ENCODE data around the gene ALK. TPM values are rescaled to one million over a fixed set of nuclear protein-coding genes. Genes with fewer than 3 reads are reported as not detected.
A peak's percentile ranks its signal among the peaks of the same experiment; 100 is the strongest.

Gene ALK
- total RNA-seq, 1 experiment from 2014 or later: 4.8 TPM

DNA sequence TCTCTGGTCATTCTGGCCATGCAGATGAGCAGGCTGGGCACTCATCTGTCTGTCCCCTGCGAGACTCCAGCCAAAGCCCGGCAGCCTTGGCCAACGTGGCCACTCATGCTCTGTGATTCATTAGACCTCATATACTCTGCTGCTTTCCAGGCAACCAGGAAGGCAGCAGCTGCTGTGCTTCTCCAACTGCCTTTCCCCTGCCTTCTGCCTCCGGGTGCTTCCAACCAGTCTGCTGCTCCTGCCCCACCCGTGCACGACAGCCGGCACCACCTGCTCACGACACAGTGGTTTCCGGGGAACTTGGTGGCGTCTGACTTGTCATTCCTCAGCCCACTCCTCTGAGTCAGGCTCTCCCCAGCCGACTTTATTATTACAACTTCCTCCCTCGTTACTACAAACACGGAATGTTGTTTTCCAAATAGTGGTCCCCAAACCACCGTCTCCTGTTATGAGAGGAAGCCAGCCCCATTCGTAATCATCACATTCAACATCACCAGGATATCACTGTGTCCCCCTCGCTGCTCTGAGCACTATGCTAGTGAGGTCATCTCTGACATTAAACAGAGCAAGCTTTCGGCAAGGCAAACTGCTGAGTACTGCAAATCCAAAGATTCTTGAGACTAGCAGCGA lies 392.4 kb downstream of the ALK start:
- in situ Hi-C loops (cut with HindIII; ENCODE audit: low pct_unique_long_range_greater_than_20kb, low sequenced_read_pairs): no loop called here
- no peak for DNase-seq (ENCODE audit: low read depth, low spot score)

DNA sequence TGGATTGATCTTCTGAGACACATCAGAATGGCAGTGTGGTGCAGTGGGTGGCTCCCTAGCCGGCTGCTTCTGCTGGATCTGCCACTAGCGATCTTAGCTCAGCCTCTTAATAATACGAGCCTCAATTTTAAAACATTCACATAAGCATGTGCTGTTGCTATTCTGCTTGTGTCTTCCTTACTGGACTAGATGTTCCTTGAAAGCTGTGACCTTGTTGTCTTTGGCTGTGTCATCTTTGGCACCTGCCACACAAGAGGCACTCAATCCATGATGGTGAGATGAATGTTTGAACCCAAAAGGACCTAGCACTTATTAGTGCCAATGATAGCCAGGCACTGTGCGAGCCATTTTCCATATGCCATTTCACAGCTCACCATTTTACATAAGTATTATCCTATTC lies 393.0 kb downstream of the ALK start:
- in situ Hi-C loops (cut with HindIII; ENCODE audit: low pct_unique_long_range_greater_than_20kb, low sequenced_read_pairs): no loop called here
- no peak for DNase-seq (ENCODE audit: low read depth, low spot score)

DNA sequence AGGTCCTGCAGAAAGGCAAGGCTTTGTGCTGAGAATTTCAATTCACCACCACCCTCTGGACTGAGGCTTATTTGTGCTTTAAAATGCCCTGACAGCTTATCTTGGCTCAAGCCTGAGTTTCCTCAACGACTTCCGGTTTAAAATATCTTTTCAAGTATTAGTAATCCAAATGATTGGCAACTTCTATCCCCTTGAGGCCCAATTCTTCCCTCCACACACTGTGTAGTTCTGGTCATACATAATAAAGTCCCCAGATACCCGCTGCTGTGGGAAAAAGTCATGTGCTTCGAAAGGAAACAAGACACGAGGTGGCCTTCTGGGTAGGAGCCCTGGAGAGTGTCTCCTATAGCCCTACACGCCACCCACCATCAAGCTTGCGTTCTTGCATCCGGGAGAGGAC lies 393.4 kb downstream of the ALK start:
- in situ Hi-C loops (cut with HindIII; ENCODE audit: low pct_unique_long_range_greater_than_20kb, low sequenced_read_pairs): no loop called here
- no peak for DNase-seq (ENCODE audit: low read depth, low spot score)

DNA sequence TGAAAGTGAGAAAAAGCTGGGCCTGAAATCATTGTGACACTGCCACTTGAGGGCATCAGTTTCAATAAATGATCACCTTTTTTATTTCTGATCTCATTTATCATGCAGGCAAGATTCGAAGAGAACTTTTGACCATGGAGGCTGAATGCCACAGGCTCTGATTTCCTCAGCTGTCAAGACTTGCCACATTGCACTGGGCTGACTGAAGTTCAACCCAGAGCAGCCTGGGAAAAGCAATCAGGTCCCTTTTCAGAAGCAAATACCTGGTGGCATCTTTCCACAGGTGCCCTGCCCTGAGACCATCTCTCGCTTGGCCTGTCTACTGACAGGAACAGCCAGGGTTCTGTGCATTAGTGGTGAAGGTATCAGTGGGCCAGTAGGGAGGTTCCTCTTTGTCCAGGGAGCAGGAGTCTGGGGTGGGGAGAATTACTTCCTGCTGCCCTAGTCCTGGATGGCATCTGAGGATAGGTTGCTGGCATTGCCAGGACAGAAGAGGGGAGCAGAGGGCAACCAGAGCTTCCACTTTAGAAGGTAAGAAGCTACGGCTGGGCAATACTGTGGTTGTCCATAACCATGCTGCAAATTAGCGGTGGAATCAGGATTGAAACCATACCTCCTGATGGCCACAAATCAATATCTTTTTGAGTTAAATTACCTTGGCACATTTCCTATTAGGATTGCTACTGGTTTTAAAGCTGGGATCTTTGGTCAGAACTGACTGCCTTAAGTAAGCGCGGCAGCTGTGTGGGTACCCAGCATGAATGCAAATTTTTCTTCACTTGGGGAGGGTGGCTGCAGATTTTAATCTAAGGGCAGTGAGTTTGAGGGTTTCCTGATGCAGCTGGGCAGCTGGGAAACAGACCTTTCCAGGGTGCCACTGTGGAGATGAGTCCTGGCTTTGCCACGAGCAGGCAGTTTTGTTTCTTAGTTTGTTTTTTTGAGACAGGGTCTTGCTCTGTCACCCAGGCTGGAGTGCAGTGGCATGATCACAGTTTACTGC lies 394.5 kb downstream of the ALK start:
- in situ Hi-C loops (cut with HindIII; ENCODE audit: low pct_unique_long_range_greater_than_20kb, low sequenced_read_pairs): no loop called here
- no peak for DNase-seq (ENCODE audit: low read depth, low spot score)

DNA sequence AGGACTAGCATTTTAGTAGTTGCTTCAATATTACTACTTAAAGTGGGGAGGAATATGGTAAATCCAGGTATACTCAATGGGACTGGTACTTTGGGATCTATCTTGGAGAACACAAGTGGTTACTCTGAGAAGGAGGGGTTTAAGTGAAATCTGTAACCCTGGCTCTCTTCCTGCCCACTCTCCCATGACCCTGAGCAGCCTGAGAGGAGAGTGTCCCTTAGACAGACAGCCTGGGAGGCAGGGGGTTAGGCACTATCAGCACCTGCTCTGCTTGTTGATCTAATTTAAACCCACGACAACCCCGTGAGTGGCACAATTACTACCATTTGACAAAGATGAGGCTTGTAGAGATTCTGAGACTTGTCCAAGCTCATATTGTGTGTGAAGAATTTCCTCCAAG lies 395.5 kb downstream of the ALK start:
- in situ Hi-C loops (cut with HindIII; ENCODE audit: low pct_unique_long_range_greater_than_20kb, low sequenced_read_pairs): no loop called here

DNA sequence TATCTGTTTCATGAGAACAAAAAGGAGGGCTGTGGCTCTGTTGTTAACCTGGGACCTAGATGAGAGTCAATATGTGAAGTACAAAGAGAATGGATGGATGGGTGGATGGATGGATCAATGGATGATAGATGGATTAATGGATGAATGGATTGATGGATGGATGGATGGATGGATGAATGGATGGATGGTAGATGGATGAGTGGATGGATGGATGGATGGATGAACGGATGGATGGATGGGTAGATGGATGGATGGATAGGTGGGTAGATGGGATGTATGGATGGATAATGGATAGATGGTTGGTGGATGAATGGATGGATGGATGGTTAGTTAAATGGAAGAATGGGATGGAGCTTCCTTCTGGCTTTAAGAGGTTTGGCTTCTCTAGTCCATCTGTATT lies 396.7 kb downstream of the ALK start:
- DNase-seq (ENCODE audit: low read depth, low spot score): no peak
- in situ Hi-C loops (cut with HindIII; ENCODE audit: low pct_unique_long_range_greater_than_20kb, low sequenced_read_pairs): no loop called here

More for the DNA sequence above, 395.5 kb downstream of the ALK start:
- no peak for DNase-seq (ENCODE audit: low read depth, low spot score)

DNA sequence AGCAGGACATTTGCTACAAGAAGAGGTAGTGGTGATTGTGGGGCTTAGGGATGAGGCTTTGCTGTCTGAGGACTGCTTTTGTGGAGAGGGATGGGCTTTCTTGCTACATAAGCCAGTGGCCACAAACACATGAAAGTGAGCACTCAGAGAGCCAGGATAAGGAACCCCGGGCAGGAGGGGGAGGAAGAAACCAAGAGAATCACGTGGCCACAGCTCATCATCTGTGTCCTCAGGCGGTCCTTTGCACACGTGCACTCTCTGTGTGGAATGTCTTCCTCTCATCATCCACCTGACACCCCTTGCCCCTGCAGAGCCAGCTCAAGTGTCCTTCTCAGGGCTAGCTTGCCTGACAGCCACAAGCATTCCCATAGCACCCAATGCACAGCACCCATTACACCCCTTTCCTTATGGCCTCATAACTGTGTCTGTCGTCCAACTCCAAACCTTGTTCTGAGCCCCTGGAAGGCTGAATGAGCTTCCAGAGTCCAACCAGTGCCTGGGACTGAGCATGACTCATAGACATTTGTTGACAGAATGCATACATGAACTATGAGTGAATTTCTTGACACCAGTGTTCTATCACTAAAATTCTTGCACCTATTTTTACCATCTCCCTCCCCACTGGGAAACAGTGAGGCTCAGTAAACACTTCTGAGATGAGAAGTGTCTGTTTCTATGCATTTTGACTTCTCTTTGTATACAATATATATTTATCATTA lies 398.3 kb downstream of the ALK start:
- in situ Hi-C loops (cut with HindIII; ENCODE audit: low pct_unique_long_range_greater_than_20kb, low sequenced_read_pairs): no loop called here
- DNase-seq (ENCODE audit: low read depth, low spot score): peak; percentile 28

DNA sequence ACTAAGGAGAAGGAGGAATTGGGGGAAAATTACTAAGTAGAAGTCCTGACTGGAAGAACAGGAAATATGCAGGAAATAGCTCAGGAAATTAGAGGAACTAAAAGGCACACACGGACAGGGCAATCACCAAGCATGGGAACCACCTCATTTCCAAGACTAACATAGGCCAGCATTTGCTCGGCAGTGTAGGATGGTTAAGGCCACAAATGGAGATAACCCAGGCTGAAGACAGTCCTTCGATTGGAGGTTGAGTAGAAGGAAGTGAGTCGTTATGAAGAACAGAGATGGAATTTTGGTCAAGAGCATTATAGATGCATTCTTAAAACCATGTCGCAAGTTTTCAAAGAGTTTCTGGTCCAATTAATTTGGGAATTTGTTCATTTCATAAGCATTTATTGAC lies 401.4 kb downstream of the ALK start:
- no peak for DNase-seq (ENCODE audit: low read depth, low spot score)
- in situ Hi-C loops (cut with HindIII; ENCODE audit: low pct_unique_long_range_greater_than_20kb, low sequenced_read_pairs): no loop called here

DNA sequence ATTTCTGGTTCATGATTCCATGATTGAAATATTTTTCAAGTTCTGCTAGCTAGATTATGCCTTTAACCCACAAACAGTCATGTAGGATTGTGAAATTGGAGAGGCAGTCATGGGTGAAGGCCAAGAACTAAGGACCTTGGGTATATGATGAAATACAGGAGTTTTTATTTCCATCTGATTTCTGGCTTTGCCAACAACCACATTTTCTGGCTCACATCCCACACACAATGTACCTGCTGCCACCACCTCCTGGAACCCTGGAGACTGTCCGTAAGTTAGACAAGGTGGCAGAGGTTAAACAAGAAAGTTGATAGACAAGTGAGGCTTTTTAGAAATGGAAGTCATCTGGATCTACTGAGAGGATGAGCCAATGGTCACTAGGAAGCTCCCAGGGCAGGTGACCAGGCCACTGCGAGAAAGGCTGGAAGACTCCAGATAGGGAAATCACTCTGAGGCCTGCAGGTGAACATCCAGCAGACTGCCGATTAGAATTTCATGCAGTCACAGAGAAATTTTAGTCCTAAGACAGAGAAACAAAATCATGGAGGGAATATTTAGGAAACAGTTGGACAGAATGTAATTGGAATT lies 402.0 kb downstream of the ALK start:
- DNase-seq (ENCODE audit: low read depth, low spot score): no peak
- in situ Hi-C loops (cut with HindIII; ENCODE audit: low pct_unique_long_range_greater_than_20kb, low sequenced_read_pairs): no loop called here

DNA sequence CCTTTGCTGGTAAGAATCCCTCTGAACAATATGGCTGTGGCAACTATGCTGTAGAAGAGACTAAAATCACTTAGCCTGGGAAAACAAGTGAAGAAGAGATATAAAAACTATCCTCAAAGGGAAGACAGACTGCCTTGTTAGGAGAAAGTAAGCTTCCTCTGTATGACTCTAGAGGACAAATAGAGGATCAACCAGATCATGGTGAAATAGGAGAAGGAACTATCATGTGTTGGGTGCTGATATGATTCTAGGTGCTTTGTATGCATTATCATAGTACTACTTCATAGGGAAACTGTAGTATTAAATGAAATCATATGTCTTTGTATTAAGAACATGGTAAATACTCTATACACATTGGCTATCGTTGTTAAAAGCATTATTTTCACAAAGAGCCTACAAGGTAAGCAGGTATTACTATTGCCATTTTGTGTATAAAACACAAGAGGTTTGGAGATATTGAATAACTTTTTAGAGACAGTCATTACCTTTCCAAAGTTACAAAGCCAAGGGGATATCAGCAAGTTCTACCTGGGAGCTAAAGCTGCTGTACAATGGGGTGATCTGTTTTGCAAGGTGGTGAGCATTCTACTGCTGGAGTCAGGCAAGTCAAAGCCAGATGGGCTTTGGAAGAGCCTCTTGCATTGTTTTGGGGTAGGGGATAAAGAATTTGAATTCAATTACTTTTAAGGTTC lies 402.6 kb downstream of the ALK start:
- in situ Hi-C loops (cut with HindIII; ENCODE audit: low pct_unique_long_range_greater_than_20kb, low sequenced_read_pairs): no loop called here
- no peak for DNase-seq (ENCODE audit: low read depth, low spot score)

DNA sequence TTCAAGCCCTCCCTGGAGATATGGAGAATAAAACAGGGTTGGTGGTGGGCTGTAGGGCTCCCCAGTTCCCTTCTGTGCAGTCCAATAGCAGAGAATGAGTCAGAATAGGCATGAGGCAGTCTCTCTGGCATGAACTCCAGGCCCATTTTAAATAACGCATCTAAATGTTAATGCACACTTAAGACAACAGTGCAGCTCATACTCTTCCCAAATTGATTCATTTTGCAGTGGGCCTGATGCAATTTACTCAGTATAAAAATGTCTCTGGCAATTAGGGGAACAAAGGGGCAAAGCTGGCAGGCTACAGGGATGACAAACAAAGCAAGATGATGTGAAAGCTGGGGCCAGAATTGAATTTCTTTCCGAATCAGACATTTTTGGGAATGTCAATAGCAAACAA lies 403.4 kb downstream of the ALK start:
- no peak for DNase-seq (ENCODE audit: low read depth, low spot score)
- in situ Hi-C loops (cut with HindIII; ENCODE audit: low pct_unique_long_range_greater_than_20kb, low sequenced_read_pairs): no loop called here

DNA sequence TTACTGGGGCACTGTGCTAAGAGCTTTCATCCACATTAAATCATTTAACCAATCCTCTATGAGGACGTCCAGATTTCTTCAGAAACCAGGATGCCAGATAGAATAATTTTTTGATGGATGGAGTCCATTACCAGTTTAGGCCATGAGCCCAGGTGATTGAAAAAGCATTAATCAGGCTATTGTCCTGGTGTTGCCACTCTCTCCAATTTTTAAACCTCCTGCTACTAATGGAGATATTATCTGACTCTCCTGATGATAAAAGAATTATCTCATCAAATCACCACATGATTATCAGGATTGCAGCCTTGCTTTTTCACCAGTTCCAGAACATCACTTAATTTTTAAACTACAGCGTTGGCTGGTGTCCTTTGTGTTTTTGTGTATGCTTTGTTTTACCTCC lies 404.0 kb downstream of the ALK start:
- in situ Hi-C loops (cut with HindIII; ENCODE audit: low pct_unique_long_range_greater_than_20kb, low sequenced_read_pairs): no loop called here
- no peak for DNase-seq (ENCODE audit: low read depth, low spot score)

DNA sequence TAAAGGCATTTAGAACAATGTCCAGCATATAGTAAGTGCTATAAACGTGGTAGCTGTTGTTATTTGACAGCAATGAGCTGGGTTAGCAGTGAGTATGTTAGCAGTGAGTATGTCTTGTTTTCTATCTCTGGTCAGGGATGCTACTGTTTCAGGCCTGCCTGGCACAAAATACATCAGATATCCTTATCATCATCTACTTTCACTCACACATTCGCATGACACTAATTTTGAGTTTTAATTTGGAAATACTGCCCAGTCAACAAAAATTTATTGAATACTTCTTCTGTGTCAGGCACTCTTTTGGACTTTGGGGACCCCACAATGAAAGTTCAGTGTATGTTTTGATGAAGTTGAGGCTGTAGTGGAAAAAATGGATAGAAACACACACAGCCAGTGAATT lies 404.6 kb downstream of the ALK start:
- no peak for DNase-seq (ENCODE audit: low read depth, low spot score)
- in situ Hi-C loops (cut with HindIII; ENCODE audit: low pct_unique_long_range_greater_than_20kb, low sequenced_read_pairs): no loop called here

DNA sequence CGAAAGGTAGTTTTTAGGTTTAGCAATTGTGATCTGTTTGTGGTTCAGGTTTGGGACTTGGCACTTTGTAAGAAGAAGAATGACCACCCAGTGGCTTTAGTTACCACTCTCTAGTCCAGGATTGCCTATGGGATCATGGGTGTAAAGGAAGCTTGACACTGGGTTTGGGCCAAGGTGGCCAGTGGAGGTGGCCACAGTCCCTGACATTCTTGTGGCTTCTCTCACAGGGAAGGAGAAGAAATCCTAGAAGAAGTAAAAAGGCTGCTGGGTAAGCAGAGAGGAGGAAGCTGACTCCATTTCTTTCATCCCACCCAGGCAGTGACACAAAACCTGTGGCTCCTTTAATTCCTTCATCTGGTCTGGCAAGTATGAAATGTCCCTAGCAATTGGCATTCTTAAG lies 411.5 kb downstream of the ALK start:
- in situ Hi-C loops (cut with HindIII; ENCODE audit: low pct_unique_long_range_greater_than_20kb, low sequenced_read_pairs): no loop called here

DNA sequence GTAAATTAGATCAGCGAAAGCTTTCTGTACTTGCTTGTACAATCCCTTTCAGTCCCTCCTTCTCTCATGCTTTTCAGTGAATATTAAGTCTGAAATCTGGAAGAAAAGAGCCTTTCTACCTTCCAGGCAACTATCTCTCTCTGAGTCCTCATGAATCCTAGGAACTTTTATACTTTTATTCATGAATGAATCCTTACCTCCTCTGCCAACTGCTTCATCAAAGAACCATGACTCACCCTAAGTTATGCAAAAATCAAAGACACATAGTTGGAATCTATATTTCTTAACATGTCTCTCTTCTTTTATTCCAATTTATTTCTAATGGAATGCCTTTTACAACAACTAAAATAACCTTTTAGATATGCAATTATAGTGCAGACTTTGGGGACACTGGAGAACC lies 412.0 kb downstream of the ALK start:
- DNase-seq (ENCODE audit: low read depth, low spot score): no peak
- in situ Hi-C loops (cut with HindIII; ENCODE audit: low pct_unique_long_range_greater_than_20kb, low sequenced_read_pairs): no loop called here

More for the DNA sequence above, 411.5 kb downstream of the ALK start:
- no peak for DNase-seq (ENCODE audit: low read depth, low spot score)

DNA sequence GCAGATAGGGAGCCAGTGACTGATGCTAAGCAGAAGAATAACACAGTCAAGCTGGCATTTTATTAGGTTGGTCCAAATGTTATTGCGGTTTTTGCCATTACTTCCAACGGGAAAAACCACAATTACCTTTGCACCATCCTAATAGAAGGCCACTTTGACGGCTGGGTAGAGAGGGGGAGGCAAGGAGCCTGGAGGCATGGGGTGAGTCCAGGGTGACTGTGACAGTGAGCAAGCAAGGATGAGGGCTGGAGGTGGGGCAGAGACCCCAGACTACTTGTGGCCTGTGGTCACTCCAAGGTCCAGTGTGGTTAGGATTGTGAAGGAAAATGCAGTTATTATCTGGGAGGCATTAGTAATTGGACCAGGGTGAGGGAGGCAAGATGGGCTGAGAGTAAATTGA lies 416.6 kb downstream of the ALK start:
- DNase-seq (ENCODE audit: low read depth, low spot score): no peak
- in situ Hi-C loops (cut with HindIII; ENCODE audit: low pct_unique_long_range_greater_than_20kb, low sequenced_read_pairs): no loop called here

DNA sequence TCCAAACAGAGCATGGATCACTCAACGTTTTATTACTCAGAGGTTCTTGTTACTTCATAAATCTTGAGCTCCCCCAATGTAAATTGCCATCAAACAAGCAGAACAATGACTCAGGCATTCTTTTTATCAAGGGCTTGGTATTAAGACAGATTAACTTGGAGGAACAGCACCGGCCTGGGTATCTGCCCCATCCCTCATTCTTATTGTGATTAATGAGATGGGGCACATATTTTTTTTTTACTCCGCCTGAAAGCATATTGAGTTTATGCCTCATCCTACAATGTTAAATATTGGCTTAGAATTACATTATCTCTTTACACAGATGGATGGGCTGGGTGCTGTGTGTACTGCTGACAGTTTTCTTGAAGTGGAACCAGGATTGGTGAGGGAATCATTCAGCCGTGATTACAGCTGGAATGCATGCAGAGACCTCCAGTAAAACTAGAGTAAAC lies 418.9 kb downstream of the ALK start:
- no peak for DNase-seq (ENCODE audit: low read depth, low spot score)
- in situ Hi-C loops (cut with HindIII; ENCODE audit: low pct_unique_long_range_greater_than_20kb, low sequenced_read_pairs): no loop called here
